ENCODE measurements around the gene EHBP1L1. TPM values are rescaled to one million over a fixed set of nuclear protein-coding genes. Genes with fewer than 3 reads are reported as not detected.

Gene EHBP1L1
- total and polyA plus RNA-seq, 2 of the 8 experiments (the other 6 are each of a cell fraction or from before 2014, with no cell fraction given), result 4.3 to 6.6 TPM

GRCh38 chr11:65615950-65616574 lies 40.2 kb downstream of the EHBP1L1 start:
- CTCF ChIA-PET (ENCODE audit: partially characterized antibody), result interaction anchor here (0.8 to 3.8 kb wide), 10 partner anchors 12 to 43 kb away, joined by 3 to 30 read pairs (median 5); partner anchors contain the start of gene SIPA1
- TF ChIP-seq CBX8 (IDR thresholded peaks at IDR 0.05; ENCODE audit: borderline replicate concordance, low read depth, low read length), result no peak

More at GRCh38 chr11:65615950-65616574, 40.2 kb downstream of the EHBP1L1 start:
- Histone ChIP-seq H3K4me1 (replicated peaks in 1 of 4; ENCODE audit: control insufficient read depth in 3 of 4, insufficient read depth in 4 of 4, low read length in 3 of 4) (peaks cover 0 to 20% (median 11%) of the 10 kb centered on the region in 4 experiments; a peak in 5 of 7 replicates), H2BK15ac (ENCODE audit: low read length) (no peak overlapping the region), H3K9me3 (ENCODE audit: insufficient read depth in 2 of 2, low read depth in 1 of 2, low read length in 1 of 2) (no peaks in the 10 kb centered on the region), H3K23me2 (ENCODE audit: low read depth, low read length) (peaks cover 16% of the 10 kb centered on the region), H4K91ac (replicated peaks; ENCODE audit: insufficient read length, low read length) (no peak overlapping the region), H4K8ac (ENCODE audit: extremely low read depth, insufficient read depth, low read length) (no peak overlapping the region; the same call in 1 of the 2 replicates), H3K79me2 (ENCODE audit: control insufficient read depth in 1 of 2, insufficient read depth in 2 of 2, low read length in 2 of 2) (peaks cover 11 to 27% of the 10 kb centered on the region in 2 experiments), H4K5ac (ENCODE audit: insufficient read length, low read depth, low read length) (no peak overlapping the region), H3K4me2 (ENCODE audit: insufficient read depth in 1 of 2, low read depth in 2 of 2, low read length in 2 of 2) (peak overlapping the region; percentile 87 to 98), H2AFZ (ENCODE audit: low read length) (no peak overlapping the region), H4K20me1 (replicated peaks in 1 of 2; ENCODE audit: control insufficient read depth in 1 of 2, insufficient read depth in 2 of 2, low read length in 2 of 2) (peaks cover 8 to 35% of the 10 kb centered on the region in 2 experiments), H3K56ac (replicated peaks; ENCODE audit: insufficient read length, low read depth, low read length) (peak overlapping the region; percentile 92), H2AK5ac (ENCODE audit: low read depth, low read length) (no peak overlapping the region), H3K27ac (ENCODE audit: low read depth, low read length) (peak overlapping the region; percentile 20; the same call in 1 of the 2 replicates), H2BK120ac (replicated peaks; ENCODE audit: low read depth, low read length) (no peak overlapping the region), H3K79me1 (ENCODE audit: low read depth, low read length) (peaks cover 33% of the 10 kb centered on the region), H3K23ac (ENCODE audit: insufficient read length) (no peak overlapping the region), H3K4ac (replicated peaks; ENCODE audit: insufficient read length, low read depth, low read length) (no peak overlapping the region), H3K9ac (replicated peaks in 1 of 4; ENCODE audit: extremely low read depth in 1 of 4, low read depth in 3 of 4, low read length in 3 of 4) (peak overlapping the region; percentile 63 to 86 (median 75); a peak in 6 of 7 replicates), H3K18ac (ENCODE audit: extremely low read depth, low read length) (no peak overlapping the region), H3K14ac (ENCODE audit: insufficient read length) (no peak overlapping the region), H2BK20ac (ENCODE audit: low read length) (no peak overlapping the region), H2BK5ac (ENCODE audit: low read depth, low read length) (peak overlapping the region; percentile 86; the same call in 1 of the 2 replicates), H3K36me3 (ENCODE audit: control insufficient read depth in 2 of 4, insufficient read depth in 4 of 4, low read length in 3 of 4) (peaks cover 3 to 29% (median 18%) of the 10 kb centered on the region in 4 experiments; a peak in 6 of 8 replicates), H3K4me3 (ENCODE audit: extremely low read depth in 1 of 4, insufficient read depth in 2 of 4, low read depth in 3 of 4, low read length in 4 of 4) (peak overlapping the region; percentile 63 to 88 (median 86)), H3K27me3 (replicated peaks in 1 of 4; ENCODE audit: control insufficient read depth in 3 of 4, extremely low read depth in 1 of 4, insufficient read depth in 3 of 4, low read length in 3 of 4) (no peaks in the 10 kb centered on the region), H2BK12ac (ENCODE audit: low read depth, low read length) (no peak overlapping the region)
- FAIRE-seq, result no peak
- 16% methylated on average over 9 of the region's 50 CpGs; no CpG with 5 or more reads in 1 of the 2 experiments for WGBS, 2 experiments (ENCODE audit: extremely low coverage in 1 of 2, insufficient coverage in 1 of 2, insufficient read length in 1 of 2, insufficient replicate concordance in 2 of 2, low coverage in 1 of 2, low lambda C conversion rate in 2 of 2, missing lambda C conversion rate in 1 of 2)
- POLR2A ChIA-PET (ENCODE audit: partially characterized antibody), result interaction anchor here (1.2 to 5.7 kb wide), 13 partner anchors 10 to 243 kb away, joined by 3 to 41 read pairs (median 5); partner anchors contain the start of genes KCNK7, MALAT1 and SIPA1
- DNase-seq (ENCODE audit: low read depth in 1 of 2, low spot score in 2 of 2), result no peak
